Thoracic aorta (tissue), 2 donors: ENCODE data around the gene GPR150. TPM values are rescaled to one million over a fixed set of nuclear protein-coding genes. Genes with fewer than 3 reads are reported as not detected.

Experiments used
- ATAC-seq: fragments of 150-250 bp; one replicate; pipeline ENCODE4 v1.8.0; 2017; ENCODE audit warnings: low read depth; ENCODE audit not compliant: insufficient number of reproducible peaks, low FRiP score
- DNase-seq: peaks from one replicate; pipeline ENCODE4 v3.0.0-alpha.2; 2020; ENCODE audit warnings: low spot score
- H3K27ac ChIP-seq, 2 donors: fragments of 200-600 bp; sonication (generic); 1 replicate in 1 of 2; 2 replicates in 1 of 2; pipeline ENCODE4 v1.5.1; 2016; ENCODE audit warnings: mild to moderate bottlenecking in 2 of 2, moderate library complexity in 2 of 2
- H3K27me3 ChIP-seq: fragments of 200-600 bp; sonication (generic); replicated peaks from 2 replicates; pipeline ENCODE4 v1.6.0; 2016; ENCODE audit warnings: mild to moderate bottlenecking; ENCODE audit not compliant: insufficient read depth
- H3K36me3 ChIP-seq: fragments of 200-600 bp; sonication (generic); one replicate; pipeline ENCODE4 v1.5.1; 2016
- H3K4me1 ChIP-seq, 2 donors: fragments of 200-600 bp; sonication (generic); 1 replicate in 1 of 2; 2 replicates in 1 of 2; pipeline versions ENCODE4 v1.5.1 to v1.6.0; 2016; ENCODE audit warnings: low read depth in 2 of 2, mild to moderate bottlenecking in 1 of 2; ENCODE audit not compliant: control insufficient read depth in 1 of 2
- H3K4me3 ChIP-seq: fragments of 200-600 bp; sonication (generic); 2 replicates; pipeline ENCODE4 v1.5.1; 2016; ENCODE audit warnings: mild to moderate bottlenecking
- H3K9me3 ChIP-seq: fragments of 200-600 bp; sonication (generic); 2 replicates; pipeline ENCODE4 v1.5.1; 2016
- total RNA-seq, 2 donors: library from RNA; depleted of rRNA; stranded (reverse); fragments of >200 nt; gene quantifications; one replicate each; pipeline versions ENCODE4 v1.1.0 to v1.2.3, GENCODE V29; 2016
- TF ChIP-seq, protein P1 (sequence below): fragments of 200-600 bp; sonication (generic); IDR thresholded peaks from one replicate; pipeline ENCODE4 v1.5.1; 2019; ENCODE audit warnings: antibody characterized with exemption

The GPR150 gene
- total RNA-seq, 2 donors from 2014 or later, result 1.1 TPM; not detected in 1

DNA sequence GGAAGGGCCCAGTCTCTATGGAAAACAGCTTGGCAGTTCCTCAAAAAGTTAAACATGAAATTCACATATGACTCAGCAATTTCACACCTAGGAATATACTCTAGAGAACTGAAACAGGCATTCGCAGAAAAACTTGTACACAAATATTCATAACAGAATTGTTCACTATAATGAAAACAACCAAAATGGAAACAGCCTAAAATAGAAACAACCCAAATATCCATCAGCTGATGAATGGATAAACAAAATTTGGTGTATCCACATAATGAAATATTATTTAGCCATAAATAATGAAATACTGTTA is 4.8 kb upstream of the GPR150 start:
- TF ChIP-seq, protein P1, sequence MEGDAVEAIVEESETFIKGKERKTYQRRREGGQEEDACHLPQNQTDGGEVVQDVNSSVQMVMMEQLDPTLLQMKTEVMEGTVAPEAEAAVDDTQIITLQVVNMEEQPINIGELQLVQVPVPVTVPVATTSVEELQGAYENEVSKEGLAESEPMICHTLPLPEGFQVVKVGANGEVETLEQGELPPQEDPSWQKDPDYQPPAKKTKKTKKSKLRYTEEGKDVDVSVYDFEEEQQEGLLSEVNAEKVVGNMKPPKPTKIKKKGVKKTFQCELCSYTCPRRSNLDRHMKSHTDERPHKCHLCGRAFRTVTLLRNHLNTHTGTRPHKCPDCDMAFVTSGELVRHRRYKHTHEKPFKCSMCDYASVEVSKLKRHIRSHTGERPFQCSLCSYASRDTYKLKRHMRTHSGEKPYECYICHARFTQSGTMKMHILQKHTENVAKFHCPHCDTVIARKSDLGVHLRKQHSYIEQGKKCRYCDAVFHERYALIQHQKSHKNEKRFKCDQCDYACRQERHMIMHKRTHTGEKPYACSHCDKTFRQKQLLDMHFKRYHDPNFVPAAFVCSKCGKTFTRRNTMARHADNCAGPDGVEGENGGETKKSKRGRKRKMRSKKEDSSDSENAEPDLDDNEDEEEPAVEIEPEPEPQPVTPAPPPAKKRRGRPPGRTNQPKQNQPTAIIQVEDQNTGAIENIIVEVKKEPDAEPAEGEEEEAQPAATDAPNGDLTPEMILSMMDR, result no peak
- Histone ChIP-seq H3K27ac (no peak overlapping the region), H3K36me3 (no peaks in the 10 kb centered on the region), H3K4me3 (no peak overlapping the region), H3K27me3 (no peaks in the 10 kb centered on the region), H3K4me1 (peaks cover 0 to 10% of the 10 kb centered on the region in 2 donors), H3K9me3 (peaks cover 8% of the 10 kb centered on the region)
- DNase-seq (no peak), ATAC-seq (no peak)

DNA sequence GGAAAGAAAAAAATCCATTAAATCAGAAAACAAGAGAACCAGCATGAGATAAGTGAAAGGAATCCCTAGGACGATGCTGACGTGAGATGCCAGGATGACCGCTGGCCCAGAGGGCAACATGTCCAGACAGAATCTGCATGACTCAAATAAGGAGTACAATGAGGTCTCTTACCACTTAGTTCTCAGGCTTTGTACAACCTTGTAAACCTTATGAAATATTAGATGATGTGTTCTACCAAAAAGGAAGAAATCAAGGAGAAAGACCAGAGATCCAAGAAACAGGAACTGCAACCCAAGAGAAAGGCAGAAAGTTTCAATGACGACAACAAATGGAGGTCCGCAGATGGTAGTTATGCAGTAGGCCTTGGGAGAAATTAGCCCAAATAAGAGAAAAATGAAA is 2.8 kb upstream of the GPR150 start:
- no peak for DNase-seq
- Histone ChIP-seq H3K27me3 (no peaks in the 10 kb centered on the region), H3K36me3 (no peaks in the 10 kb centered on the region), H3K9me3 (peaks cover 8% of the 10 kb centered on the region), H3K27ac (no peak overlapping the region), H3K4me1 (peaks cover 0 to 17% of the 10 kb centered on the region in 2 donors), H3K4me3 (no peak overlapping the region)
- ATAC-seq, result no peak
- TF ChIP-seq, protein P1, result no peak

DNA sequence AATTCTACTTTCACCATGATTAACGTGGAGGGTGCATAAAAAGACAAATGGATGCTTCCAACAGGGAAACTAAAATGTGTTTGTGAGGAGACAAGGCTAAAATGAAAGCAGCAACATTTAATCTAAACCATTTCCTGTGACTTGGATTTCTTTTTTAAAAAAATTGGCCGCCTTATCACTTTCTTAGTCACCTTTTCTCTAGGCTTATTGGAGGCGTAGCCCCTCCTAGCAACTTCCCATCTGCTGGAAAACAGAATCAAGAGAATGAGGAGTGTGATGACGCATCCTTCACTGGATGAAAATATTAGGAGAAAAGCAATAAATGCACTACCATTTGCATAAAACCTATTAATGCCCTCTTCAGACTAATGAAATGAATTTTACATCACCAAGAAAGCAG is 791 bp upstream of the GPR150 start:
- peaks cover 0 to 17% of the 10 kb centered on the region in 2 donors for H3K4me1 ChIP-seq
- no peaks in the 10 kb centered on the region for H3K9me3 ChIP-seq
- TF ChIP-seq, protein P1, result no peak
- H3K27me3 ChIP-seq, result no peaks in the 10 kb centered on the region
- H3K27ac ChIP-seq, result no peak overlapping the region
- DNase-seq, result no peak
- no peak for ATAC-seq
- H3K4me3 ChIP-seq, result peak overlapping the region; percentile 83
- no peaks in the 10 kb centered on the region for H3K36me3 ChIP-seq

DNA sequence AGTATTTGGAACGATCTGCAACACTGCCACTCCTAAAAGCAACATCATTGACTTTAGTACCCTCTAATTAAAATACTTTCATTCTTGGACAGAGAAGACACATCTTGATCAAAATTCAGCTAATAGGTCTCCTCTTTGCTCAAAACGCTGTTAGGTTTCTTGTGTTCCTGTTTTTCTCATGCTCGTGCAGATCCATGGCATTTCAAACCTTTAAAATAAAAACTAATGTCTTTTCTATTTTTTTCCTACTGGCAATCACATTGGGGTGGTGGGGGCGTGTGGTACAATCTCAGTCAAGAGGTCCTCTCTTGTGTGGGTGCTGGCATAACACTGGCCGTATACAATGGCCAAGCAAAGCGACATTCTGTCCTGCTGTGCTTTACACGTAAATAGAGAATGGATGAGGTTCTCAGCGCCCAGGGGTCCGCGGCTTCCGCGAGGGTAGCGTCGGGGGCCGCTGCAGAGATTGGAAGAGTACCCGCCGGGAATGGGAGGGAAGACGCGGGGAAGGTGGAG is 315 bp upstream of the GPR150 start:
- TF ChIP-seq, protein P1, result no peak
- no peak for ATAC-seq

GRCh38 chr5:95620870-95621838 is 1.3 kb downstream of the GPR150 start:
- Histone ChIP-seq H3K27ac (peak overlapping the region in 1 of 2 donors; percentile 2), H3K4me3 (peak overlapping the region; percentile 83), H3K4me1 (peaks cover 0 to 17% of the 10 kb centered on the region in 2 donors), H3K27me3 (no peaks in the 10 kb centered on the region), H3K36me3 (no peaks in the 10 kb centered on the region), H3K9me3 (no peaks in the 10 kb centered on the region)
- ATAC-seq (peak; percentile 11), DNase-seq (no peak)
- TF ChIP-seq, protein P1, result no peak

More for the DNA sequence above, 315 bp upstream of the GPR150 start:
- peaks cover 0 to 17% of the 10 kb centered on the region in 2 donors for H3K4me1 ChIP-seq
- H3K4me3 ChIP-seq, result peak overlapping the region; percentile 83
- no peaks in the 10 kb centered on the region for H3K36me3 ChIP-seq
- no peaks in the 10 kb centered on the region for H3K27me3 ChIP-seq
- no peaks in the 10 kb centered on the region for H3K9me3 ChIP-seq
- no peak for DNase-seq
- no peak overlapping the region for H3K27ac ChIP-seq
